Measurements from ENCODE around the gene KIF12.
"Not testable (repeated sequence)": the region's sequence is repeated elsewhere in the genome, so short reads cannot be mapped to it uniquely, and the experiment has no call there.

The KIF12 gene

GRCh38 chr9:114087721-114088120 is 11.4 kb downstream of the KIF12 start:
- FAIRE-seq (no peak), DNase-seq (ENCODE audit: extremely low spot score, insufficient read length, low read depth) (no peak)

GRCh38 chr9:114086607-114087006 is 12.5 kb downstream of the KIF12 start:
- no peak for FAIRE-seq
- DNase-seq (ENCODE audit: extremely low spot score, insufficient read length, low read depth): no peak

DNA sequence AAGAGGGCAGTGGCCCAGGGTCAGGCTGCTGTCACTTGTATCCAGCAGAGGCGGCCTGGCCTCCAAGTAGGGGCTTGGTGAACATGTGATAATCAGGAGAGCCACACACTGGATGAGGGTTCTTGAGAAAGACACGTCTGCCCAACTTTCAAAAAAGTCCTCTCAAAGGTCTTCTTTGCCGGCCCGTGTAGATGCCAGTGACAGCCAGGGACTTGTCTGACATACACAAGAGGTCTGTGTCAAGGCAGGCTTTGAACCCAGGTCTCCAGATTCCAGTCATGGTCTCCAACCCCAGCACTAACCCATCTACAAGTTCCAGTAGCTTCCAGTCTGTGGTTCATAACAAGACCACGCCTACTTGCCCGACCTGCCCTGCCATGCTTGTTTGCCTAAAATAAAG is 13.1 kb downstream of the KIF12 start:
- DNase-seq (ENCODE audit: extremely low spot score, insufficient read length, low read depth): no peak
- no peak for FAIRE-seq

GRCh38 chr9:114085387-114085789 is 13.7 kb downstream of the KIF12 start:
- FAIRE-seq: no peak

GRCh38 chr9:114084282-114085073 is 14.6 kb downstream of the KIF12 start:
- DNase-seq (ENCODE audit: extremely low spot score, insufficient read length, low read depth): no peak
- no peak for FAIRE-seq

More at GRCh38 chr9:114085387-114085789, 13.7 kb downstream of the KIF12 start:
- no peak for DNase-seq (ENCODE audit: extremely low spot score, insufficient read length, low read depth)

DNA sequence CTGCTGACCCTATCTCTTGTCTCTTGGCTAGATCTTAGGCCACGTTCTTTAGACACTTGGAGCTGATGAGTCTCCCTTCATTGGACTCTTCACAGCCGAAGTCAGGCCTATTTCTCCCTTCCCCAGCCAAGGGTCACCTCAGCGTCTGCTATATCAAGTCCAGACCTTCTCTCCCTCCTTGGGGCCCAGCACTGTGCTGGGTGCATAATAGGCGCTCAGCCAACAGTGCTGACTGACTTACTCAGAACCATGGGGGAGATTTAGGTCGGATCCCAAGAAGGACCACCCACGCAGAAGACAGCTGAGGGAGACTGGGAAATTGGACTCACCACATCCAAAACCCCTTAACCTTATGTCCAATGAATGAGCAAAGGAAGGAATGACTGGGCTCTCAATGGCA is 15.4 kb downstream of the KIF12 start:
- no peak for FAIRE-seq
- no peak for DNase-seq (ENCODE audit: extremely low spot score, insufficient read length, low read depth)

- not testable (repeated sequence) for DNase-seq (ENCODE audit: extremely low spot score, insufficient read length, low read depth); FAIRE-seq
Measured at GRCh38 chr9:114082763-114083412, 16.2 kb downstream of the KIF12 start.

GRCh38 chr9:114082017-114082762 is 16.9 kb downstream of the KIF12 start:
- peak; percentile 38 for DNase-seq (ENCODE audit: extremely low spot score, insufficient read length, low read depth)
- FAIRE-seq: peak; percentile 91

DNA sequence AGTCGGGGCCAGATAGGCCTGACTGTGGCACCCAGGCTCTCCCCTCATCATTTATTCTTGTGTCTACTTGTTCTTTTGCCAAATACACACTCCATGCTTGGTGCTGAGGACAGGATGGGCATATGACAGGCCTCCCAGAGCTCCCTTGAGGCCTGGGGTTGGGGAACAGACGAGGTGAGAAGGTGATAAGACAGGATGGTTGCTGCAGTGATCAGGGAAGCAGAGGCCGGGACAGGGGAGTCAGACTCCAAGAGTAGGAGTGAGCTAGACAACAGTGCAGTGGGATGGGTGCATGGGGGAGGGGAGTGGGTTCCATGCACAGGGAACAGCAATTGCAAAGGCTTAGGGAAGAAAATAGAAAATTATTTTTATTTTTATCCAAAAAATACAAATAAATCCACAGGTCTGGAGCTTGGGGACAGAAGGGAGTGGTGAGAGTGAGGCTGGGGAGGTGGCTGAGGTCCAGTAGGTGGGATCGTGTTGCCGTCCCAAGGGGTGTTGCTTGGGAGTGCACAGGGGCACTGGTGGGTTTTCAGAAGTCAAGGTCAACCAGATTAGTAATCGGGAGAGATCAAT is 17.6 kb downstream of the KIF12 start:
- FAIRE-seq (no peak), DNase-seq (ENCODE audit: extremely low spot score, insufficient read length, low read depth) (no peak)

- FAIRE-seq (no peak), DNase-seq (ENCODE audit: extremely low spot score, insufficient read length, low read depth) (no peak)
Measured at GRCh38 chr9:114080773-114081440, 18.2 kb downstream of the KIF12 start.

GRCh38 chr9:114080195-114080772 is 18.8 kb downstream of the KIF12 start:
- FAIRE-seq (no peak), DNase-seq (ENCODE audit: extremely low spot score, insufficient read length, low read depth) (no peak)

GRCh38 chr9:114078781-114079156 is 20.3 kb downstream of the KIF12 start:
- DNase-seq (ENCODE audit: extremely low spot score, insufficient read length, low read depth) (no peak), FAIRE-seq (no peak)

GRCh38 chr9:114078021-114078780 is 20.9 kb downstream of the KIF12 start, which contains the start of gene AMBP:
TSS of gene AMBP (minus strand) at chr9:114078300. CDS start at chr9:114078209, 91 bp downstream.
- DNase-seq (ENCODE audit: extremely low spot score, insufficient read length, low read depth) (no peak), FAIRE-seq (no peak)

DNA sequence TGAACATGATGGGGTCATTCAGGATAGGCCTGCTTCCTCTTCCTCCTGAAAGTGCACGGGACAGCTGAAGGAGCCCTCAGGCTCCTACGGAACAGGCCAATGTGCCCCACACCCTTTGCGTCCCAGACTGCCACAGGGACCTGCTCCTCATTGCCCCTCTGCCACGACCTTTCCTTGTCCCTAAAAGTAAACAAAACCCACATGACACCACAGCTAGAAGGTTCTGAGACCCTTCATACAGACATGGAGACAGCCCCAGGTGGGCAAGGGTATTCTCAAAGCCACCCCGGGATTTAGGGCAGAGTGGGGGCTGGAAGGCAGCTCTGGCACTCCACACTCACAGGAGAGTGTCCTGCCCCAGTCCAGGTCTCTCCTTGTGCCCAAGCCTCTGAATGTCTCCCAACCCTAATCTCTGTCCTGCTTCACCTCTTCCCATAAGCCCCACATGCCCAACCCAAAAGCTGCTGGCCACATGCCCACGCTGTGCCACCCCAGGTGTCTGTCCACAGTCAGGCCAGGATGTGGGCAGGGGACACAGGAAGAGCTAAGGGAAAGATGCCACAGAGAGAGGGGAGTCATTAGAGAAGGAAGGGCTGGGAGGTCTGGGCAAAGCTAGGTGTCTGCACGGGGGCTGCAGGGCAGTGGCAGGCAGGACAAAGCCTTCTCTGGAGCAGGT is 21.8 kb downstream of the KIF12 start:
- no peak for DNase-seq (ENCODE audit: extremely low spot score, insufficient read length, low read depth)
- FAIRE-seq: no peak

- DNase-seq (ENCODE audit: extremely low spot score, insufficient read length, low read depth) (no peak), FAIRE-seq (no peak)
Measured at GRCh38 chr9:114076237-114077161, 22.6 kb downstream of the KIF12 start.

DNA sequence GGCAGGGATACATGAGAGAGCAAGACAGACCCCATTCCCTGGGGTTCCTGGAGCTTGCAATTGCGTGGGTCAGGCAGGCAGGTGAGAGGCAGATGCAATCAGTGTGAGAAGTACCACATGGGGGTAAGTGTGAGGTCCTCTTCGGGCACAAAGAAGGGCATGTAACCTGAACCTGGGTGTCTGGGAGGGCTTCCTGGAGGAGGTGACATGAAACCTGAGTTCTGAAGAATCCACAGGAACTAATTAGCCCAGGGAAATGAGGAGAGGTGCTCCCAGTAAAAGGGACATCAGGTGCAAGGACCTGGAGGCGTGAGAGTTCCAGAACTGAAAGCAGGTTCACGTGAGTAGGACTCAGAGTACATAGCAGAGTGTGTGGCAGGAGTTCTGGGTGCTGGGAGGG is 23.5 kb downstream of the KIF12 start:
- FAIRE-seq (no peak), DNase-seq (ENCODE audit: extremely low spot score, insufficient read length, low read depth) (no peak)

Measured in GM18507 (cell line).